SK-N-SH (cell line): ENCODE data around the gene CACNA1E. TPM values are rescaled to one million over a fixed set of nuclear protein-coding genes. Genes with fewer than 3 reads are reported as not detected.

Experiments used
- CTCF ChIA-PET: fragments of 300-600, 350-600 bp; formaldehyde crosslinking; extraction: SDS; loops from one replicate; lab custom pipeline; 2021; lab: Yijun Ruan, JAX
- POLR2A ChIA-PET: fragments of 350-600 bp; sonication (Branson Sonifier 250); formaldehyde crosslinking; extraction: SDS; loops from one replicate; lab custom pipeline; 2020; ENCODE audit warnings: antibody characterized with exemption, inconsistent platforms; lab: Yijun Ruan, JAX
- DNase-seq: peaks from one replicate; pipeline ENCODE4 v3.0.0; 2012
- H2AFZ ChIP-seq: fragments of 200-600 bp; sonication (generic); 2 replicates; pipeline ENCODE4 v1.8.1; 2016; ENCODE audit warnings: antibody characterized with exemption, mild to moderate bottlenecking, low read depth
- H3F3A ChIP-seq: fragments of 200-600 bp; sonication (generic); replicated peaks from 2 replicates; pipeline ENCODE3; 2016; ENCODE audit warnings: antibody characterized with exemption, mild to moderate bottlenecking; ENCODE audit not compliant: insufficient read depth
- H3K27ac ChIP-seq, 2 experiments: fragments of 200-500 bp in 1 of 2; fragments of 200-600 bp in 1 of 2; sonication (Bioruptor generic) in 1 of 2; sonication (generic), shearing (Covaris generic) in 1 of 2; 2 replicates each; pipeline versions ENCODE4 v1.5.1 to v1.6.1; 2014 to 2016; ENCODE audit warnings: low read depth in 2 of 2, inconsistent platforms in 1 of 2, low read length in 1 of 2, mild to moderate bottlenecking in 1 of 2, mixed read lengths in 1 of 2
- H3K27me3 ChIP-seq: fragments of 200-600 bp; sonication (generic), shearing (Covaris generic); 2 replicates; pipeline ENCODE4 v1.6.1; 2016; ENCODE audit warnings: mixed run types; ENCODE audit not compliant: insufficient read depth
- H3K36me3 ChIP-seq, 2 experiments: fragments of 200-500 bp in 1 of 2; fragments of 200-600 bp in 1 of 2; sonication (Bioruptor generic) in 1 of 2; sonication (generic) in 1 of 2; replicated peaks in 1 of 2; 2 replicates each; pipeline versions ENCODE3 to v1.5.1; 2014 to 2016; ENCODE audit warnings: low read length in 1 of 2, mild to moderate bottlenecking in 1 of 2; ENCODE audit not compliant: insufficient read depth in 2 of 2, control insufficient read depth in 1 of 2
- H3K4me1 ChIP-seq, 2 experiments: fragments of 200-500 bp in 1 of 2; fragments of 200-600 bp in 1 of 2; sonication (Bioruptor generic) in 1 of 2; sonication (generic), shearing (Covaris generic) in 1 of 2; 2 replicates each; pipeline versions ENCODE4 v1.5.1 to v1.6.1; 2014 to 2016; ENCODE audit warnings: low read depth in 1 of 2, low read length in 1 of 2, mixed run types in 1 of 2; ENCODE audit not compliant: insufficient read depth in 2 of 2, control insufficient read depth in 1 of 2
- H3K4me2 ChIP-seq: fragments of 200-600 bp; sonication (generic), shearing (Covaris generic); 2 replicates; pipeline ENCODE4 v1.6.1; 2017; ENCODE audit warnings: mixed run types
- H3K4me3 ChIP-seq, 2 experiments: fragments of 200-500 bp in 1 of 2; fragments of 200-600 bp in 1 of 2; sonication (Bioruptor generic) in 1 of 2; sonication (generic), shearing (Covaris generic) in 1 of 2; 2 replicates each; pipeline versions ENCODE4 v1.5.1 to v1.8.1; 2014 to 2016; ENCODE audit warnings: low read depth in 2 of 2, inconsistent platforms in 1 of 2, low read length in 1 of 2, mild to moderate bottlenecking in 1 of 2, mixed read lengths in 1 of 2, moderate library complexity in 1 of 2
- H3K79me2 ChIP-seq: fragments of 200-600 bp; sonication (generic); 2 replicates; pipeline ENCODE4 v1.8.1; 2017; ENCODE audit warnings: mild to moderate bottlenecking; ENCODE audit not compliant: insufficient read depth
- H3K9ac ChIP-seq: fragments of 200-600 bp; sonication (generic); 2 replicates; pipeline ENCODE4 v1.6.1; 2017; ENCODE audit warnings: mixed run types
- H3K9me2 ChIP-seq: fragments of 200-600 bp; sonication (generic); 2 replicates; pipeline ENCODE4 v1.6.1; 2017; ENCODE audit warnings: mixed run types
- H3K9me3 ChIP-seq: fragments of 200-600 bp; sonication (generic); 2 replicates; pipeline ENCODE4 v1.6.1; 2017; ENCODE audit warnings: mixed run types, mild to moderate bottlenecking, moderate library complexity
- H4K20me1 ChIP-seq: fragments of 200-600 bp; sonication (generic); 2 replicates; pipeline ENCODE4 v1.6.1; 2017; ENCODE audit warnings: mild to moderate bottlenecking, mixed run types; ENCODE audit not compliant: insufficient read depth
- CHD2 ChIP-seq: fragments of 150-350 bp; IDR thresholded peaks from 2 replicates; pipeline ENCODE4 v1.6.1; 2018; ENCODE audit warnings: low read length; ENCODE audit not compliant: partially characterized antibody
- CTCF ChIP-seq: fragments of 200-600 bp; sonication (generic); IDR thresholded peaks from 2 replicates; pipeline ENCODE4 v1.6.1; 2017; ENCODE audit warnings: antibody characterized with exemption, mild to moderate bottlenecking, moderate library complexity
- ELF1 ChIP-seq: IDR thresholded peaks from 2 replicates; pipeline ENCODE4 v1.4.0; 2012
- EP300 ChIP-seq, 2 experiments: IDR thresholded peaks; 2 replicates each; pipeline versions ENCODE4 v1.4.0 to v1.6.1; 2012; ENCODE audit warnings: borderline replicate concordance in 1 of 2, low read depth in 1 of 2, low read length in 1 of 2
- FOSL2 ChIP-seq: IDR thresholded peaks from 2 replicates; pipeline ENCODE4 v1.4.0; 2012; ENCODE audit warnings: low read depth, mild to moderate bottlenecking, moderate library complexity, borderline replicate concordance
- GABPA ChIP-seq: IDR thresholded peaks from 2 replicates; pipeline ENCODE4 v1.4.0; 2012; ENCODE audit warnings: low read depth, mild to moderate bottlenecking
- JUND ChIP-seq: IDR thresholded peaks from 2 replicates; pipeline ENCODE4 v1.4.0; 2012
- MAX ChIP-seq: IDR thresholded peaks from 2 replicates; pipeline ENCODE4 v1.4.0; 2012; ENCODE audit warnings: low read depth
- MEF2A ChIP-seq: IDR thresholded peaks from 2 replicates; pipeline ENCODE4 v1.4.0; 2012; ENCODE audit warnings: low read depth, borderline replicate concordance
- MXI1 ChIP-seq: IDR thresholded peaks from 2 replicates; pipeline ENCODE4 v1.6.1; 2012; ENCODE audit warnings: mild to moderate bottlenecking, low read depth, low read length, improper control_type of control experiment
- NFIC ChIP-seq: IDR thresholded peaks from 2 replicates; pipeline ENCODE4 v1.4.0; 2012; ENCODE audit warnings: borderline replicate concordance
- PBX3 ChIP-seq: IDR thresholded peaks from 2 replicates; pipeline ENCODE4; 2012
- RAD21 ChIP-seq: IDR thresholded peaks from 2 replicates; pipeline ENCODE4 v1.6.1; 2012; ENCODE audit warnings: mild to moderate bottlenecking, low read length
- RFX5 ChIP-seq: IDR thresholded peaks from 2 replicates; pipeline ENCODE4 v1.6.1; 2012; ENCODE audit warnings: mild to moderate bottlenecking, improper control_type of control experiment, low read length
- SIN3A ChIP-seq: IDR thresholded peaks from 2 replicates; pipeline ENCODE4 v1.6.1; 2012; ENCODE audit warnings: low read depth, mild to moderate bottlenecking, low read length, moderate library complexity, borderline replicate concordance
- SMC3 ChIP-seq: IDR thresholded peaks from 2 replicates; pipeline ENCODE4 v1.6.1; 2012; ENCODE audit warnings: low read depth, low read length, improper control_type of control experiment
- USF2 ChIP-seq: fragments of 150-350 bp; IDR thresholded peaks from 2 replicates; pipeline ENCODE4 v1.6.1; 2017; ENCODE audit warnings: antibody characterized with exemption, low read length, low read depth, borderline replicate concordance
- WGBS: methylation state at CpG from one replicate; pipeline ENCODE4 v1.1.6; 2017; ENCODE audit warnings: low lambda C conversion rate; 5-methylcytosine and 5-hydroxymethylcytosine counted together
- polyA plus RNA-seq, 3 experiments: library from polyadenylated mRNA; depleted of rRNA; stranded (reverse); fragments of >200 nt; gene quantifications; 2 replicates each; pipeline ENCODE4 v1.2.3, GENCODE V29; 2012

The CACNA1E gene
- polyA plus RNA-seq, 1 of the 3 experiments (the other 2 are of a cell fraction) = not detected

- H3K27ac ChIP-seq = no peak overlapping the region
- H3K4me2 ChIP-seq = no peak overlapping the region
- no peak for TF ChIP-seq RFX5
- no peak for TF ChIP-seq CTCF
- TF ChIP-seq EP300 (IDR thresholded peaks at IDR 0.05; ENCODE audit: borderline replicate concordance in 1 of 2, low read depth in 1 of 2, low read length in 1 of 2) = no peak
- TF ChIP-seq JUND = no peak
- TF ChIP-seq FOSL2 = no peak
- no peak for TF ChIP-seq ELF1
- no peak for TF ChIP-seq PBX3
- TF ChIP-seq MXI1 = no peak
- TF ChIP-seq MAX = no peak
- TF ChIP-seq USF2 = no peak
- TF ChIP-seq NFIC = no peak
- no peak for TF ChIP-seq SMC3
- TF ChIP-seq GABPA = no peak
- TF ChIP-seq CHD2 = no peak
- no peak for TF ChIP-seq RAD21
- TF ChIP-seq MEF2A = no peak
- no peaks in the 10 kb centered on the region for H3K9me2 ChIP-seq
- H3F3A ChIP-seq = no peaks in the 10 kb centered on the region
- H3K4me1 ChIP-seq = no peaks in the 10 kb centered on the region
- H3K9ac ChIP-seq = no peak overlapping the region
- H3K27me3 ChIP-seq = no peaks in the 10 kb centered on the region
- no peak for DNase-seq
- H3K9me3 ChIP-seq = no peaks in the 10 kb centered on the region
- H3K79me2 ChIP-seq = no peaks in the 10 kb centered on the region
- H3K4me3 ChIP-seq = no peak overlapping the region
- no peaks in the 10 kb centered on the region for H4K20me1 ChIP-seq
- 28% methylated on average over 5 of the region's 8 CpGs for WGBS
- no peaks in the 10 kb centered on the region for H3K36me3 ChIP-seq
- POLR2A ChIA-PET = no interaction called here
- no peak overlapping the region for H2AFZ ChIP-seq
- CTCF ChIA-PET = no interaction called here
These were observed 94.2 kb downstream of the CACNA1E start for GRCh38 chr1:181577475-181577874.

- Histone ChIP-seq H3K27me3 (no peaks in the 10 kb centered on the region), H3F3A (no peaks in the 10 kb centered on the region), H3K9ac (no peak overlapping the region), H3K4me1 (no peaks in the 10 kb centered on the region), H3K27ac (no peak overlapping the region), H4K20me1 (no peaks in the 10 kb centered on the region), H3K4me3 (no peak overlapping the region), H3K9me2 (no peaks in the 10 kb centered on the region), H3K9me3 (no peaks in the 10 kb centered on the region), H3K79me2 (no peaks in the 10 kb centered on the region), H3K36me3 (no peaks in the 10 kb centered on the region), H3K4me2 (no peak overlapping the region), H2AFZ (no peak overlapping the region)
- CTCF ChIA-PET = no interaction called here
- no peak for DNase-seq
- 5% methylated on average over 3 of the region's 3 CpGs for WGBS
- POLR2A ChIA-PET = no interaction called here
- TF ChIP-seq RAD21 (no peak), RFX5 (no peak), SIN3A (no peak)
These were observed 100.3 kb downstream of the CACNA1E start for GRCh38 chr1:181583598-181583997.
